HCT116 (cell line): ENCODE results near the gene FOXJ2. TPM values are rescaled to one million over a fixed set of nuclear protein-coding genes. Genes with fewer than 3 reads are reported as not detected.

Source experiments
- ATAC-seq: fragments of 200-7000 bp; cut with Tn5 transposase; 2 replicates; pipeline ENCODE4 v1.9.1; 2020; ENCODE audit warnings: mild to moderate bottlenecking, moderate library complexity
- BruUV-seq: library from RNA; stranded (reverse); fragments of 400-500 nt; replicated peaks from 2 replicates; lab custom pipeline; 2021; lab: Mats Ljungman, UMichigan
- CTCF ChIA-PET: fragments of 300-600 bp; sonication (Branson Sonifier 250); formaldehyde crosslinking; loops from one replicate; lab custom pipeline; 2021; ENCODE audit warnings: antibody characterized with exemption; lab: Charles Lee
- POLR2A ChIA-PET: fragments of 300-600, 350-600 bp; sonication (Branson Sonifier 250); formaldehyde crosslinking; loops from one replicate; lab custom pipeline; 2021; ENCODE audit warnings: antibody characterized with exemption; lab: Charles Lee
- RAD21 ChIA-PET, 2 experiments: fragments of 300-600 bp; sonication (Branson Sonifier 250); formaldehyde crosslinking; loops; one replicate each; lab custom pipeline; 2023; ENCODE audit warnings: low total read pairs in 2 of 2; ENCODE audit not compliant: uncharacterized antibody in 2 of 2, unreplicated experiment in 2 of 2, low non-redundant PET in 1 of 2; lab: Charles Lee
- DNase-seq: peaks from one replicate; pipeline ENCODE4 v3.0.0-alpha.2; 2010; ENCODE audit warnings: low read depth, low spot score
- H2AFZ ChIP-seq: fragments of 200-600 bp; shearing (Covaris generic), sonication (generic); 2 replicates; pipeline ENCODE4 v1.6.1; 2017; ENCODE audit warnings: low read depth, mixed run types, mixed read lengths, antibody characterized with exemption, low read length; ENCODE audit not compliant: poor library complexity, severe bottlenecking
- H3K27ac ChIP-seq: 2 replicates; pipeline ENCODE4 v1.5.1; 2012; ENCODE audit warnings: low read depth, low read length
- H3K27me3 ChIP-seq: fragments of 200-600 bp; sonication (generic); 2 replicates; pipeline ENCODE4 v1.6.1; 2016; ENCODE audit warnings: mixed run types, low read length, mixed read lengths; ENCODE audit not compliant: insufficient read depth
- H3K36me3 ChIP-seq, 2 experiments: fragments of 200-500 bp in 1 of 2; fragments of 200-600 bp in 1 of 2; sonication (Bioruptor generic) in 1 of 2; sonication (generic) in 1 of 2; 2 replicates each; pipeline versions ENCODE4 v1.5.1 to v1.6.1; 2014 to 2016; ENCODE audit warnings: low read length in 2 of 2, inconsistent platforms in 1 of 2, mixed read lengths in 1 of 2, mixed run types in 1 of 2; ENCODE audit not compliant: insufficient read depth in 2 of 2, control insufficient read depth in 1 of 2
- H3K4me1 ChIP-seq, 2 experiments: fragments of 200-600 bp in 1 of 2; sonication (generic) in 1 of 2; 2 replicates each; pipeline versions ENCODE4 v1.5.1 to v1.6.1; 2012 to 2017; ENCODE audit warnings: low read length in 2 of 2, inconsistent platforms in 1 of 2, mild to moderate bottlenecking in 1 of 2, mixed read lengths in 1 of 2, mixed run types in 1 of 2, moderate library complexity in 1 of 2; ENCODE audit not compliant: insufficient read depth in 2 of 2, control insufficient read depth in 1 of 2
- H3K4me2 ChIP-seq: fragments of 200-600 bp; sonication (generic); 2 replicates; pipeline ENCODE4 v1.6.1; 2017; ENCODE audit warnings: mixed run types, low read length, mixed read lengths
- H3K4me3 ChIP-seq, 2 experiments: fragments of 200-600 bp in 1 of 2; sonication (generic) in 1 of 2; replicated peaks in 1 of 2; 2 replicates each; pipeline ENCODE4 v1.5.1; 2011 to 2016; ENCODE audit warnings: low read length in 2 of 2, control low read depth in 1 of 2, low read depth in 1 of 2, mild to moderate bottlenecking in 1 of 2, mixed read lengths in 1 of 2, mixed run types in 1 of 2
- H3K79me2 ChIP-seq: fragments of 200-600 bp; sonication (generic); 2 replicates; pipeline ENCODE4 v1.6.1; 2017; ENCODE audit warnings: mild to moderate bottlenecking, mixed run types, low read length, moderate library complexity, mixed read lengths; ENCODE audit not compliant: insufficient read depth
- H3K9ac ChIP-seq: fragments of 200-600 bp; sonication (generic); 2 replicates; pipeline ENCODE4 v1.6.1; 2016; ENCODE audit warnings: low read length, mixed read lengths
- H3K9me2 ChIP-seq: fragments of 200-600 bp; sonication (generic), shearing (Covaris generic); 2 replicates; pipeline ENCODE4 v1.6.1; 2017; ENCODE audit warnings: mixed run types, mild to moderate bottlenecking, moderate library complexity; ENCODE audit not compliant: insufficient read depth
- H3K9me3 ChIP-seq, 2 experiments: fragments of 200-500 bp in 1 of 2; fragments of 200-600 bp in 1 of 2; sonication (Bioruptor generic) in 1 of 2; sonication (generic) in 1 of 2; 2 replicates each; pipeline ENCODE4 v1.6.1; 2014 to 2017; ENCODE audit warnings: low read length in 2 of 2, mixed read lengths in 2 of 2, inconsistent platforms in 1 of 2, low read depth in 1 of 2, mild to moderate bottlenecking in 1 of 2, mixed run types in 1 of 2, moderate library complexity in 1 of 2; ENCODE audit not compliant: control insufficient read depth in 1 of 2, insufficient read depth in 1 of 2
- H4K20me1 ChIP-seq: fragments of 200-600 bp; sonication (generic), shearing (Covaris generic); 2 replicates; pipeline ENCODE4 v1.6.1; 2017; ENCODE audit warnings: mixed run types, mild to moderate bottlenecking, moderate library complexity; ENCODE audit not compliant: insufficient read depth
- CBX3 ChIP-seq: IDR thresholded peaks from 2 replicates; pipeline ENCODE4 v1.6.1; 2012; ENCODE audit warnings: low read depth
- CEBPB ChIP-seq: IDR thresholded peaks from 2 replicates; pipeline ENCODE4 v1.6.1; 2012; ENCODE audit warnings: low read depth
- EGR1 ChIP-seq: IDR thresholded peaks from 2 replicates; pipeline ENCODE4 v1.6.1; 2012; ENCODE audit warnings: low read depth
- ELF1 ChIP-seq: IDR thresholded peaks from 2 replicates; pipeline ENCODE4 v1.6.1; 2012; ENCODE audit warnings: low read depth, borderline replicate concordance
- EZH2phosphoT487 ChIP-seq: fragments of 200-600 bp; IDR thresholded peaks from 2 replicates; pipeline ENCODE4 v1.6.1; 2018; ENCODE audit warnings: antibody characterized with exemption, borderline replicate concordance
- JUND ChIP-seq: IDR thresholded peaks from 2 replicates; pipeline ENCODE4 v1.6.1; 2012
- POLR2AphosphoS5 ChIP-seq: IDR thresholded peaks from 2 replicates; pipeline ENCODE4 v1.6.1; 2011; ENCODE audit warnings: mild to moderate bottlenecking, low read depth, low read length, moderate library complexity
- RAD21 ChIP-seq: IDR thresholded peaks from 2 replicates; pipeline ENCODE4 v1.6.1; 2012; ENCODE audit warnings: low read depth, mild to moderate bottlenecking
- SIN3A ChIP-seq: IDR thresholded peaks from 2 replicates; pipeline ENCODE4 v1.6.1; 2012; ENCODE audit warnings: low read depth
- SP1 ChIP-seq: IDR thresholded peaks from 2 replicates; pipeline ENCODE4 v1.6.1; 2012; ENCODE audit warnings: low read depth
- SRF ChIP-seq: IDR thresholded peaks from 2 replicates; pipeline ENCODE4 v1.6.1; 2012; ENCODE audit warnings: low read depth
- ZFX ChIP-seq: fragments of 450-650 bp; IDR thresholded peaks from 2 replicates; pipeline ENCODE4 v1.6.1; 2017
- intact Hi-C: fragments of 100-400 bp; cut with micrococcal nuclease; formaldehyde crosslinking; loops from 2 replicates; pipeline ENCODE4 v1.10.0; 2022
- total RNA-seq: library from RNA; stranded (reverse); gene quantifications from one replicate; pipeline ENCODE4 v1.2.1, GENCODE V29; 2021; ENCODE audit not compliant: unreplicated experiment
- TF ChIP-seq, protein P1 (sequence below): IDR thresholded peaks from 2 replicates; pipeline ENCODE4 v1.6.1; 2011; ENCODE audit warnings: mild to moderate bottlenecking, low read length, moderate library complexity; ENCODE audit not compliant: insufficient replicate concordance; ENCODE audit errors: extremely low read depth
- TF ChIP-seq, protein P2 (sequence below): IDR thresholded peaks from 2 replicates; pipeline ENCODE4 v1.6.1; 2012

Gene FOXJ2
- total RNA-seq, 1 experiment from 2014 or later = 20.3 TPM

DNA sequence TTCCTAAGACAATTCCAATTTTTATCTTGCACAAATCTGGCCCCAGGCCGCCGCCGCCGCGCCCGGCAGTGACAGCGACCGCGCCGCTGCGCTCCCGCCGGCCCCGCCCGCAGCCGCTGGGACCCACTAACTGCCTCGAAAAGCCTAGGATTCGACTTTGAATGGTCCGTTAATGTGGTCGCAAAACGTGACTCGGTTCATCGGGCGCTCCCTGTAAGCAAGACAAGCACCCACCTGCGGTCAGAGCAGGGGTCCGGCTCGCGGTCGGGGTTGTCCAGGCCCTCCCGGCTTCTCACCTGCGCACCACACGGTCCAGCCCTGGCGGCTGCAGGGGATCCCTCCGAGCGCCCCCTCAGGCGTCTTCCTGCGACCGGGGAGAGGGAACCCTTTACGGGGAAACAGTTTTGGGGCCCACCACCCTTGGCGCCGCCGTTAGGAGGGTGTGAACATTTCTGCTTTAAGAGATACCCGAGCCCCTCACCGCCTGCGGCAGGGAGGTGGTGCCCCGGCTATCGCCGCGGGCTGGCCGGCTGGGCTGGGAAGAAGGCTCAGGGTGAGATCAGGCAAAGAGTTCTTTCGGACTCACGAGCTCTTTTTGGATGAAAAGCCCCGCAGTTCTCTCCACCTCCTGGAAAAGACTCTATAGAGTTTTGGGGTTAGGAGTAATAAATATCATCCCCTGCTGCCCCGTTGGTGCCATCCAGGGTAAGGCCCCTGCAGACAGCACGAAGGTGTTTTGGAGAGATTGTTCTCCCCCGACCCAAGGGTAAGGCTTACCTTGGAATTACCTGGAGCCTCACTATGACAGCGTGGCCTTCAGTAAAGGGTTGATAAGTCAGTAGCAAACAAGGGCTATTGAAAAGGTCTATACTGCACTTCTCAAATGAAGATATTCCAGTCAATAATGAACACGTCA lies 13.6 kb upstream of the FOXJ2 start (continued):
- 0 out of 2 replicates have a peak, but pooled peaks have one; percentile 12 for TF ChIP-seq ZFX
- TF ChIP-seq SRF = no peak
- TF ChIP-seq POLR2AphosphoS5 = no peak
- TF ChIP-seq CBX3 = no peak
- TF ChIP-seq JUND = no peak

DNA sequence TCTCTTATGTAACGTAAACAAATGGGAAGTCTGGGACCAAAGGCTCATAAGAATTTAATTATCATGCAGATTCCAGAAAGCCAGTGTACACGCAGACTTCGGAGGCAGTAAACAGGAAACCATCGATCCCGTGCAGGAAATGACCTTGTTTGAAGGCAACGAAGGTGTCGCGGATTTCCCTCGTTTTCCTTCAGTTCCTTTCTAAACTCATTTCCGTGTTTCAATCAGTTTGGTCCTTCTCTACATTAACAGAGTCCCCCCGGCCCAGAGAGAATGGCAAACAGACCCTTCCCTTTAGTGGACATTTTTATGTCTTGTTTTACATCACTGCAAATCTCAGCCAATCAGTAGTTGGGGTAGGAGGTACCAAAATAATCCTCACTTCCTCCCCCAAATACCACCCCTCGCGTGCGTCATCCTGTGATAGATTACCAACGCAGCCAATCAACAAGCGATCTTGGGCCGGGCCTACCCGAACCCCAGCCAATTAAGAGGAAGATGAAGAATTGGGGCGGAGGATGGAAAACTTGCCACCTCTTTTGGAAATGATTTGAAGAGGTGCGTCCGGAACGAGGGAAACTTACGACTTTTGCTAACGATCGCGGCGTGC lies 6.1 kb upstream of the FOXJ2 start:
- peak overlapping the region; percentile 80 for H3K9ac ChIP-seq
- ChIA-PET RAD21 (no interaction called here), CTCF (interaction anchor here (1.1 to 2.1 kb wide), 3 partner anchors 33 to 93 kb away, joined by 3 to 7 read pairs (median 5); no protein-coding TSS in a partner anchor), POLR2A (interaction anchor here (1.0 to 1.2 kb wide), 2 partner anchors 12 to 93 kb away, joined by 3 to 4 read pairs; no protein-coding TSS in a partner anchor)
- H3K4me1 ChIP-seq = peaks cover 5 to 23% of the 10 kb centered on the region in 2 experiments; a peak in 3 of 4 replicates
- H3K36me3 ChIP-seq = no peaks in the 10 kb centered on the region
- ATAC-seq = peak; percentile 93
- no peaks in the 10 kb centered on the region for H3K27me3 ChIP-seq
- H2AFZ ChIP-seq = no peak overlapping the region
- H3K79me2 ChIP-seq = no peaks in the 10 kb centered on the region
- no peaks in the 10 kb centered on the region for H3K9me3 ChIP-seq
- peak overlapping the region; percentile 97 for H3K27ac ChIP-seq
- peak overlapping the region; percentile 61 to 62 for H3K4me3 ChIP-seq
- TF ChIP-seq, protein P1, sequence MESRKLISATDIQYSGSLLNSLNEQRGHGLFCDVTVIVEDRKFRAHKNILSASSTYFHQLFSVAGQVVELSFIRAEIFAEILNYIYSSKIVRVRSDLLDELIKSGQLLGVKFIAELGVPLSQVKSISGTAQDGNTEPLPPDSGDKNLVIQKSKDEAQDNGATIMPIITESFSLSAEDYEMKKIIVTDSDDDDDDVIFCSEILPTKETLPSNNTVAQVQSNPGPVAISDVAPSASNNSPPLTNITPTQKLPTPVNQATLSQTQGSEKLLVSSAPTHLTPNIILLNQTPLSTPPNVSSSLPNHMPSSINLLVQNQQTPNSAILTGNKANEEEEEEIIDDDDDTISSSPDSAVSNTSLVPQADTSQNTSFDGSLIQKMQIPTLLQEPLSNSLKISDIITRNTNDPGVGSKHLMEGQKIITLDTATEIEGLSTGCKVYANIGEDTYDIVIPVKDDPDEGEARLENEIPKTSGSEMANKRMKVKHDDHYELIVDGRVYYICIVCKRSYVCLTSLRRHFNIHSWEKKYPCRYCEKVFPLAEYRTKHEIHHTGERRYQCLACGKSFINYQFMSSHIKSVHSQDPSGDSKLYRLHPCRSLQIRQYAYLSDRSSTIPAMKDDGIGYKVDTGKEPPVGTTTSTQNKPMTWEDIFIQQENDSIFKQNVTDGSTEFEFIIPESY = no peak
- TF ChIP-seq ELF1 = no peak; the same call in 1 of the 2 replicates
- TF ChIP-seq CEBPB = 0 out of 2 replicates have a peak, but pooled peaks have one; percentile 44
- TF ChIP-seq JUND = peak; percentile 32; the same call in 1 of the 2 replicates
- no peak; the same call in 1 of the 2 replicates for TF ChIP-seq EGR1
- TF ChIP-seq, protein P2, sequence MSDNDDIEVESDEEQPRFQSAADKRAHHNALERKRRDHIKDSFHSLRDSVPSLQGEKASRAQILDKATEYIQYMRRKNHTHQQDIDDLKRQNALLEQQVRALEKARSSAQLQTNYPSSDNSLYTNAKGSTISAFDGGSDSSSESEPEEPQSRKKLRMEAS = 0 out of 2 replicates have a peak, but pooled peaks have one; percentile 39
- no peak for TF ChIP-seq EZH2phosphoT487
- peak; percentile 70 for TF ChIP-seq POLR2AphosphoS5
- TF ChIP-seq RAD21 = no peak
- TF ChIP-seq SP1 = peak; percentile 90
- peak; percentile 66; the same call in 1 of the 2 replicates for TF ChIP-seq SRF
- TF ChIP-seq SIN3A = peak; percentile 21
- TF ChIP-seq CBX3 = peak; percentile 45; the same call in 1 of the 2 replicates
- no peaks in the 10 kb centered on the region for H4K20me1 ChIP-seq
- H3K4me2 ChIP-seq = peak overlapping the region; percentile 84
- BruUV-seq = TSS peak; percentile 92
- H3K9me2 ChIP-seq = no peaks in the 10 kb centered on the region
- peak; percentile 97 for DNase-seq
- intact Hi-C loops = loop anchor here (5.0 kb wide), 1 partner anchor 56 kb away; the partner anchor contains the start of gene NECAP1
